ENCODE measurements around the gene CDC42EP3.

The CDC42EP3 gene

DNA sequence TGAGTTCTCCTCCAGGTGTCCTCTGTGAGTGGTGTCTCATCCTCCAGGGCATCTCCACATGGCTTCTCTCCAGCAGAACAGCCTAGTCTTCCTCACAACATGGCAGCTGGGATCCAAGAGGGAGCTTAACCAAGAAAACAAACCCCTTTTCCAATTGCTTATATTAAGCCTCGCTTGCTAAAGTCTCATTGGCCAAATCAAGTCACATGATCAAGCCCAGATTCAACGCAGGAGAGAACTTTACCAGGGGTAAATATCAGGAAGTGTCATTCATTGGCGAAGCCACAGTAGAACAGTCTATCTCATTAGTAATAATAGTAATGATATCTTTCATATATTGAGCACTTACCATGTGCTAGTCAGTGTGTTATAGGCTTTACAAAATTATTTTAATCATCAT is 53.1 kb downstream of the CDC42EP3 start:
- no peak for DNase-seq (ENCODE audit: low read depth, low spot score)

DNA sequence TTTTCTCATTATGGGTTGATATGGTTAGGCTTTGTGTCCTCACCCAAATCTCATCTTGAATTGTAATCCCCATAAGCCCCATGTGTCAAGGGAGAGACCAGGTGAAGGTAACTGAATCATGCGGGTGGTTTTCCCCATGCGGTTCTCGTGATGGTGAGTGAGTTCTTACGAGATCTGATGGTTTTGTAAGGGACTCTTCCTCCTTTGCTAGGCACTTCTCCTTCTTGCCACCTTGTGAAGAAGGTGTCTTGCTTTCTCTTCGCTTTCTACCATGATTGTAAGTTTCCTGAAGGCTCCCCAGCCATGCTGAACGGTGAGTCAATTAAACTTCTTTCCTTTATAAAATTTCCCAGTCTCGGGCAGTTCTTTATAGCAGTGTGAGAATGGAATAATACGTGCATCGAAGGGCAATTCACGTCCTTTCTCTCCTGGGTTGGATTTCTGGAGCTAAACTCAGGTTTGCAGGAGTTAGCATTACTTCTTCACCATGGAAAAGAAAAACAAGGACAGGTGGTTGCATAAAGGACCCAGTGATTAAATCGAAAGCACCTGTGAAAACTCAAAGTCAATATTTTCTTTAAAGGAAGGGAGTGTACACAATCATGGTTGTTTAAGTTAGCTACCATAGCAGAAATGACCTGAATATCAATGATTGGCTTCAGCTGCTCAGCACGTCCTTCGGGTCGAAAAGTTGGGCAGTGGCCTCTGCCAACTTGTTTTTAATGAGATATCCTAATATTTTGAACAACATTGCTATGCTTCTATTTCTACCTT is 54.1 kb downstream of the CDC42EP3 start:
- DNase-seq (ENCODE audit: low read depth, low spot score): no peak

DNA sequence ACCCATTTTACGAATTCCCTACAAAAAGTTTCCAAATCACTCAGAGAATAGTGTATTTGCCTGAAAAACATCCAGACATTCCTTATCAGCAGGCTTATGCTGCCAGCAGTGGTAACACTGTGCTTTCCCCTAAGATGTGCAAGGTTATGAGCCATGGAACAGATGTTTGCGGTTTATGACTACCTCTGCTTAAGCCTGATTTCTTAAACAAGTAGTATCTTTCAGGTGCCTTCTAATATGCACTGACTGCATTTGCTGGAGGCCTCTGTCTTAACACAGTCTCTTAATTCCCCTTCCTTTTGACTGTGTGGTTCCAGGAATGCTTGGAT is 54.8 kb downstream of the CDC42EP3 start:
- no peak for DNase-seq (ENCODE audit: low read depth, low spot score)

DNA sequence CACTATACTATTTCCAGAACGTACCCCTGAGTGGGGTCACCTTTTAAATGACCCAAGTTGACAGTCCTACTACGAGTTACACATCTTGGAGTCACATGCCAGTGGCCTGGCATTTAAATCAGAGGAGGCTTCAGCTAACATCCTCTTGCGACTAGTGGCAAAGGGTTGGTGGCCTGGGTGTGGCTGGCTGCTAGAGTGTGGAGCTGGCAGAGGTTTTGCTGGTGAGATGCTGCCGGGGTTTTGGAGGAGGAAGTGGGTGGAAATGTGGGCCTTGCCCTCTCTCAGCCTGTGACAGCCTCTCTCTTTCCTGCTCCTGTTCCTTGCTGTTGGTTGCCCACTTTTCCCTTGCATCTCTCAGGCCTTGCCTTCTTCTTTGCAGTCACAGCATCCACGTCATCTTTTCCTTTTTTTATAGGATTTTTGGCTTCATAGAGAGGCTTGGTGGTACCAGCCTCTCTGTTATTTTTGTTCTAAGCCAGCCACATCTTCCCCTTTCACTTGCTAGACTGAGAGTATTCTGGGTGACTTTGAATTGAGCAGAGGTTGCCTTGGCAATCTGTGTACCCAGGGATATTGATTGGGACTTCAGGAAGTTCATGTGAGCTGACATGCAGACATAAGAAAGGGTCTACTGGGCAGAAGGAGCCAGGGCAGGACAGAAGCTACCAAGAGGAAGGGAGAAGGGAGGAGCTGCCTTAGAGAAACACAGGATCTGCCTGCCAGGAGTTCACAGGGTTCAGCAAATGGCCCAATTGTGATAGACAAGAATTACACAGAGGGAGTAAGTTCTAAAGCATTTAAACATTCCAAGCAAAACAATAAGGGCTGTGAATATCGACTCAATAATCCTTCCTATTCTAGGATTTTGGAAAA is 55.4 kb downstream of the CDC42EP3 start:
- DNase-seq (ENCODE audit: low read depth, low spot score): no peak

DNA sequence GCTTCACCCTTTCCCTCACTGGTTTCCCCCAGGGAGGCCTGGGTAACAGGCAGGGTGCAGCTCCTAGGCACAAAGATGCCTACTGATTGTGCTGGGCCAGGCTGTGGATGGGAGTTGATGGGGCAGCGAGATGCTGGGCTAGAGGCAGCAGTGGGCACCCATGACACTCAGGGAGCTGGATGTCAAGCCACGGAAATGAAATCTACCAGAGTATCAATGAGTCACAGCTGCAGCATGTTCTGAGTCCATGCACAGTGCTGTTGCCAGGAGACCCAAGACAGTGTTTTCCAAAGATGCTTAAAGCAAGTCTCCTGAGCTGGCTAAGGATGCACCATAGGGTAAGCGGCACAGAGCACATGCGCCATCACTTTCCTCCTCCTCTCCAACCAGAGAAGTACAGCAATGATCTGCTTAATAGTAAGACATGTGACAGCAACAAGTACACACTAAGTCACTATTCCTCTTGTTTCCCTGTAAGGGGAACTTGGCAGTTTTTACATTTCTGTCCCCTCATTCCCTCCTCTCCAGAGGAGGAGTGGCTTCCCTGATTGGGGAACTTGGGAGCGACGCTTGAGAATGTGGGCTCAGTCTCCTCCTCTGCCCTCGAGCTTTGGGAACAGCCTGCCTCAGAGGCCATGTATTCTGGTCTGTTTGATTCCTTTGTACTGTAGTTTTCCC is 57.2 kb downstream of the CDC42EP3 start:
- no peak for DNase-seq (ENCODE audit: low read depth, low spot score)

DNA sequence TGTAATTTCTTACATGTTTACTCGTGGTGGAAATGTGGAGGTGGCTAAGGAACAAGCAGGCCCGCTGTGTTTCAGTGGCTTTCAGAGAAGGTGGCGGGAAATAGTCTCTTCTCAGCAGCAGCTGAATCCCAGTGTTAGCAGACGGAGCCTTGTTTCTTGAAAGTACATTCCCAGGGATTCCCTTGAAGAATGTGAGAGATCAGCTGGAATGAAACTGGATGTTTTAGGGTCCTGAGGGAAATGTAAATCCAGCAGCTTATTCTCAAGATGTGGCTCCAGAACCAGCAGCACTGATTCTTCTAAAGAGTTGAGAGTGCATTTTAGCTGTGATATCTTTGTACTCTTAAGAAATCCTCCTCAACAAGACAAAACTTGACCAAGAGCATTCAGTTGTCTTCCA is 59.1 kb downstream of the CDC42EP3 start:
- no peak for DNase-seq (ENCODE audit: low read depth, low spot score)

DNA sequence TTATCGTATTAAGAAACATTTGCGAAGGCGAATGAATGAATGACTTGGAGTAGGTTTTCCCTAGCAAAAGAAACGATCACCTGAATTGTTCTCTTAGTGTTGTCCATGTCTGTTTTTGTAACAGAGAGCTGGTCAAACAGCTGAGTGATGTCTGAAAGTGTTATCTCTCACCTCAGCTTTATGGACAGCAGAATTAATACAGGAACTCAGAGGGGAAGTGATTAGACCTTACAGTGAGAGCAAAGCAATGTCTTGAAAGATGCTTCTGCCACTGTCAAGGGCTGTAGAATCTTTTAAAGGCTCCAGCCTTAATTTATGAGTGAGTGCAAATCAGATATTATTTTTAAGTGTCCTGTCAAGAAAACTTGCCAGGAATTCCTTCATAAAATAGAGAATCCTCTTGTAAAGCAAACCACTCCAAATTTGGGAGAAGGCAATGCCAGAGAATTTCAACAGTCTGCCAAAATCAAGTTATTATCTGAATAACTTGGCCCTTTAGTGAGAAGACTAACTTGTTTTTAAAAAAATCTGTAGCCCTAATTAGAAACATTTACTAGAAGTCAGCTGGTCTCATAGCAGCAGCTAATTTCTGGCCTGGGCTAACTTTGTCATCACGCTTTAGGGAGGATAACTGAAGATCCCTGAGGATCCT is 60.7 kb downstream of the CDC42EP3 start:
- no peak for DNase-seq (ENCODE audit: low read depth, low spot score)

DNA sequence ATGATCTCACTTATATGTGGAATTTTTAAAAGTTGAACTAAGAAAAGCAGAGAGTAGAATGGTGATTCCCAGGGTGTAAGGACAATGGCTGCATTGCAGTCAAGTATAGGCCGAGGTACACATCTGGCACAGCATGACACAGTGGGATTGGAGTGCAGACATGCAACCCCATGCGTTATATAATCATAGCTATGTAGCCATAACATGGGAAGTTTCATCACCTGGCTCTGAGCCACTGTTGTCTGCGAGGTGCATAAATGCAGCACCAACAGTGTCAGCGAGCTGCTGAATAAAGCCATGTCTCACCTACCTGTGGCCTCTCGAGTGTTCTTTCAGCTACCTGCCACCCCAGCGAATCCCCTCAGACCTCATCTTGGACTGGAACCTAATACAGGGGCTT is 61.7 kb downstream of the CDC42EP3 start:
- no peak for DNase-seq (ENCODE audit: low read depth, low spot score)

DNA sequence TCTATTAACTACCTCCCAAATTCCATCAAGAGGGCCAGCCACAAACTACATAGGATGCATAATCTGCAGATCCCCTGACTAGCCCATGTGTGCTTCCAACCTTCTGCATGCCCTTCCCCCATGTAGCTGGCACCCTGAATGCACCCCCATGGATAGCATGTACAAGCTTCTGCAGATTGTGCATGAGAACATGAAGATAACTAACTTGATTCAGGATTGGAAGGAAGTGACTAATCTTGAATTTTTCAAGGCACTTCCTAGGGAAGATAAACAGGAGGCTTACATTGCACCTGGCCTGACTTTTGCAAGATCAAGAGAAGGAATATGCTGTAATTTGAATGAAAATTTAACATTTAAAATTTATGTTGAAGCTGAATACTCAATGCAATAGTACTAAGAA is 66.7 kb downstream of the CDC42EP3 start:
- DNase-seq (ENCODE audit: low read depth, low spot score): no peak

DNA sequence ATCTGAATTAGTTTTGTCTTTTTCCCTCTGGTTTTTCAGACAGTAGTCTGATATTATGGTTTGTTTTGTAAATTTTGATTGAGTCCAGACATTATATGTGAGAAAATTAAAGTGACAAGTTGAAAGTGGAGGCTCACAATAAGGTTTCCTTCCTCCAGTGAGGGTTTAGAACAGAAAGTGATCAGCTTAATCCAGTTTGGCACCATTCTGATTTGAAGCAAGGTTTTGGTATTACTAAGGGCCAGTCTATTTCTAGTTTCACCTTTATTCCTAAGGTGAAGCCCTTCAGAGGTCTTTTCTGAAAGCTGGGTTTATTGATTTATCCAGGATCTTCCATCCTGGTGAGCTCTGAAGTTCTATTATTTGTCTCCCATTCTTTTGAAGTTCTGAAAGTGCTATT is 68.7 kb downstream of the CDC42EP3 start:
- no peak for DNase-seq (ENCODE audit: low read depth, low spot score)

DNA sequence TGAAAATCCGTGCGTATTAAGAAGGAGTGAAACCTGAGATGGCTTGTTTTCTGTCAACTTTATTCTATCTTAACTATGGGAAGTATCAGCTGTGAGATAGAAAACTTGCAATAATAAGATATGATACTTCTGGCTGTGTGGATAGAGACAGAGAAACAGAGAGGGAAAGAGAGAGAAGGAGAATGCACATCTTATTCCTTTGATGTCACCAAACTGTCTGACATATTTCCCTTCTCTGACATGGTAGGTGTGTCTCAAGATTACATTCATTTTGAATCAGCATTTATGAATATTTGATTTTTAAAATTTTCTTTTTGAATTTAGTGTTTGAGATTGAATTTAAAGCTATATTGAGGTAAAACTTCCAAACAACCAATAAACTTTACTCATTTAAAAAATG is 69.4 kb downstream of the CDC42EP3 start:
- DNase-seq (ENCODE audit: low read depth, low spot score): no peak

DNA sequence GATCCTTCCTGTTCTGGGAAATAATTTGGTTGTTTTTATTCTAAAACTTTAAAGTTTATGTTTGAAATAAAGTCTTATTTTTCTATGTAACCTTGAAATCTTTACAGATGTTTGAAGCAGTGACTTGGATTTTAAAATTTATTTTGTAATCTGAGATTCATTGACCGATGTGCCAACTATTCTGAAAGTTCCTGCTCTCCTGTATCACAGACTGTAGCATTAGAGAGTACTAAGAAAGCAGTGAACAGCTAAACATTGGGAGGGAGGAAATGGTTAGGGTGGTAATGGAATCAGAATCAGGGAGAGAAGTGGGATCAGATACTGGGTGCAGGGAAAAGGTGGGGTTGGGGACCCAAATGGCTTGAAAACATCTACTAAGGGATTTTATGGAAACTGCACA is 69.9 kb downstream of the CDC42EP3 start:
- no peak for DNase-seq (ENCODE audit: low read depth, low spot score)

DNA sequence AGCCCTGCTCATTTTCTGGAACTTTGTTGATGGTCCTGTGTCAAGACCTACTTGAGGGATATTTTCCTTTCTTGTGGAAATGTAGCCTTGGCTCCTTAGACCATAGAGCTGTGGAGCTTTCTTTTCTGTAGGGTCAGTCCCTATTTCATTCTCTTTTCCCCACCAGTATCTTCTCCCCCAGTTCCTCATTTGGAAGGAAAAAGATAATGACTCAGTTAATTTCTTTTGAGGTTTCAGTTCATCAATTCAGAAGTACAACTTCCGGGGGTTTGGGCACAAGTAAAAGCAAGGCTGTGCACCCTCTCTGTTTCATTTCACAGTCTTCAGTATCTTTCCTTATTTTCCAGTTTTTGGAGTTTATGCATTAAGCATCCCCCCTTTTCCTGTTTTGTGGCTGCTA is 70.7 kb downstream of the CDC42EP3 start:
- no peak for DNase-seq (ENCODE audit: low read depth, low spot score)

DNA sequence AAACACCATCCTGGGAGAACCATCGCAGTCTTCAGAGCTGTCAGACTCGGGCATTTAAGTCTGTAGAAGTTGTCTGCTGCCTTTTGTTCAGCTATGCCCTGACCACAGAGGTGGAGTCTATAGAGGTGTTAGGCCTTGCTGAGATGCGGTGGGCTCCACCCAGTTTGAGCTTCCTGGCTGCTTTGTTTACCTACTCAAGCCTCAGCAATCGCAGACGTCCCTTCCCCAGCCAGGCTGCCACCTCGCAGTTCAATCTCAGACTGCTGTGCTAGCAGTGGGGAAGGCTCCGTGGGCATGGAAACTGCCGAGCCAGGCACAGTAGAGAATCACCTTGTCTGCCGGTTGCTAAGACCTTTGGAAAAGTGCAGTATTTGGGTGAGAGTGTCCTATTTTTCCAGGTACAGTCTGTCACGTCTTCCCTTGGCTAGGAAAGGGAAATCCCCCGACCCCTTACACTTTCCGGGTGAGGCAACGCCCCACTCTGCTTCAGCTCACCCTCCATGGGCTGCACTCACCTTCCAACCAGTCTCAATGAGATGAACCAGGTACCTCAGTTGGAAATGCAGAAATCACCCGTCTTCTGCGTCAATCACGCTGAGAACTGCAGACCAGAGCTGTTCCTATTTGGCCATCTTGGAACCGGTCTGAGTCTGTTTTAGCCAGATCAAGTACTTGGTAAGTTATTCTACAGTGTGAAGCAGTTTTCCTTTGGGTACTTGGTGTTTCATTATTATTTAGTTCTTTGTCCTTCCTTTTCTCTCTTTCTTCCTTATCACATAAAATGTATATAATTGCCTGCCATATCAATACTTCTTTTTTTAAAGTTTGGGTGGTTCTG is 71.5 kb downstream of the CDC42EP3 start:
- no peak for DNase-seq (ENCODE audit: low read depth, low spot score)

DNA sequence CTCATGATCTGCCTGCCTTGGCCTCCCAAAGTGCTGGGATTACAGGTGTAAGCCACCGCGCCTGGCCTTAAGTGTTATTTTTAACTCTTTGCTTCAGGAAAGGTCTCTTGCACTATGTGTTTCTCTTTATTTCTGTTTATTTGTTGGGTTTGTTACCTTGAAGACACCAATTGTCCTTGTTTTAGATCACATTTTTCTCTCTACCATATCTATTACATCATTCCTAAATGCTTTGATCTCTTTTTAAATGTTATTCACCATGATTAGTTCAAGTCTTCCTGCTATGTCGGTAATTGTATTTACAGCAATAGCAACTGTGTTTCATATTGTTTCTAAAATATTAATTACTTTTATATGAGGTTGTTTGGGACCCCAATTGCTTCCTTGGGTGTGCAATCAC is 77.7 kb downstream of the CDC42EP3 start:
- no peak for DNase-seq (ENCODE audit: low read depth, low spot score)

DNA sequence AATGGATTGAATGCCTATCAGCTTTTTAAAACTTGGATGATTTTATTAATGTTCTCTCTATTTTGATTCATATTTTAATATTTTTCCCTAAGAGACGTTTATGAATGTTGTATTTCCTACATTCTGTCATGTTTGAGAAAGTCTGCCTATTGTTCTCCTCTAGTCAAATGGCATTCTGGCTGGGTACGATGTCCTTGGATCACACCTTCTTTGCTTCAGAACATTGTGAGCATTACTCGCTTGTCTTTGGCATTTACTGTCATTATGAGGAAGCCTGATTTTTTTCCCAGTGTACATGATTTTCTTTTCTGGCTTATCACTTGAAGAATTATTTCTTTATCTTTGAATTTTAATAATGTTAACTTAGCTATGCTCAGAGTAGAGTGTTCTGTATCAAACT is 78.4 kb downstream of the CDC42EP3 start:
- DNase-seq (ENCODE audit: low read depth, low spot score): no peak
